Stimulated activated CD4-positive, alpha-beta T cell treated with anti-CD3 and anti-CD28 coated beads, Interleukin-15, amount 100 ng/mL, for 1 hour (primary cell): ENCODE measurements around the gene KIAA1217.

Source experiments
- DNase-seq, 2 donors: peaks; one replicate each; pipeline ENCODE4 v3.0.0-alpha.2; 2020; ENCODE audit warnings: low read depth in 1 of 2, low spot score in 1 of 2

KIAA1217 gene

DNA sequence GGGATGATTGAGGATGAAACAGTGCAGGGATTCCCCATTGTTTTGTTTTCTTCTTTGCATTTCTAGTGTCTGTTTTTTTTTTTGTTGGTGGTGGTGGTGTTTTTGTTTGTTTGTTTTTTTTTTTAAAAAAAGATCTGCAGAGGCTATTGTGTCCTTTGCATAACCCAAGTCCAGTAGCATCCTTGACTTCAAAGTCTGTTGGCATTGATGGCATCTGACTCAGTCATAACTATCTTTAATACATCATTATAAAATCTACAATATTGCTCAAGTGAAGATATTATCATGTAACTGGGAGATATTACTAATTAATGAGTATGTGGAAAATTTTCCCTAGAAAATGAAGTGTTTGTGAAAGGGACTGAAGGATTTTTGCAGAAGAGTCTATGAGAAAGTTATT, 70.2 kb downstream of the KIAA1217 start:
- DNase-seq: no peak

- DNase-seq: no peak
These were observed 78.7 kb downstream of the KIAA1217 start for GRCh38 chr10:24287559-24288195.

DNA sequence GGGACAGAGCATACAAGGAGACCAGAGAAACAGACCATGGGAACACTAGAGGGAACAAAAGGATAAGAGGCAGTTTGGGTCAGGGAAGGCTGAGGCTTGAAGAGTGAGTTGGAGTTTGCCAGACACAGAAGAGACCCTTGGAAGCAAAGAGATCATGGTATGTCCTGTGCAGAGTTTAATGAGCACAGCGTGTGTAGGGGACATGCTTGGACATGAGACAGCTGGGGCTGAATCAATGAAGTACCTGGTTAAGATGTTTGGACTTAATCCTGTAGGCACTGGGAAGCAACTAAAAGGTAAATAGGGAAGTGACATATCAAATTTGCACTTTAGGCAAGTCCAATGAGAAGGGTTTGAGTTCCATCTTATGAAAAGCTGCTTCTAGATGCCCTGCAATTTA, 79.6 kb downstream of the KIAA1217 start:
- DNase-seq: no peak

DNA sequence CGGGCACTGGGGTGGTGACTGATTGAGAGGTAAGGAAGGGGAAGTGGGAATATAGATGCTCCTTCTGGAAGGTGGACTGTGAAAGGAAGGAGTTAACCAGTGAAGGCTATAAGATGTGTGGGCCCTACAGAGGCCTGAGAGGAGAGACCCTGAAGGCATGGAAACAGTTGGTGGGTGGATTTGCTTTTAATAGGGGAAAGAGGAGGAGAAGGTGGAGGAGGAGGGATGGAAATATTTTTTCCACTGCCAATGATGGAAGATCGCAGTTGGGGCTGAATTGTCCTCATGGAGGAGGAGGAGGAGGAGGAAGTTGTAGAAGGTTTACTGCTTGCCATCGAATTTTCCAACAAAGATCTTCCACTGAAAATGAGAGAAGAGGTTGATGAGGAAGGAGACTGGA, 80.3 kb downstream of the KIAA1217 start:
- DNase-seq: no peak

DNA sequence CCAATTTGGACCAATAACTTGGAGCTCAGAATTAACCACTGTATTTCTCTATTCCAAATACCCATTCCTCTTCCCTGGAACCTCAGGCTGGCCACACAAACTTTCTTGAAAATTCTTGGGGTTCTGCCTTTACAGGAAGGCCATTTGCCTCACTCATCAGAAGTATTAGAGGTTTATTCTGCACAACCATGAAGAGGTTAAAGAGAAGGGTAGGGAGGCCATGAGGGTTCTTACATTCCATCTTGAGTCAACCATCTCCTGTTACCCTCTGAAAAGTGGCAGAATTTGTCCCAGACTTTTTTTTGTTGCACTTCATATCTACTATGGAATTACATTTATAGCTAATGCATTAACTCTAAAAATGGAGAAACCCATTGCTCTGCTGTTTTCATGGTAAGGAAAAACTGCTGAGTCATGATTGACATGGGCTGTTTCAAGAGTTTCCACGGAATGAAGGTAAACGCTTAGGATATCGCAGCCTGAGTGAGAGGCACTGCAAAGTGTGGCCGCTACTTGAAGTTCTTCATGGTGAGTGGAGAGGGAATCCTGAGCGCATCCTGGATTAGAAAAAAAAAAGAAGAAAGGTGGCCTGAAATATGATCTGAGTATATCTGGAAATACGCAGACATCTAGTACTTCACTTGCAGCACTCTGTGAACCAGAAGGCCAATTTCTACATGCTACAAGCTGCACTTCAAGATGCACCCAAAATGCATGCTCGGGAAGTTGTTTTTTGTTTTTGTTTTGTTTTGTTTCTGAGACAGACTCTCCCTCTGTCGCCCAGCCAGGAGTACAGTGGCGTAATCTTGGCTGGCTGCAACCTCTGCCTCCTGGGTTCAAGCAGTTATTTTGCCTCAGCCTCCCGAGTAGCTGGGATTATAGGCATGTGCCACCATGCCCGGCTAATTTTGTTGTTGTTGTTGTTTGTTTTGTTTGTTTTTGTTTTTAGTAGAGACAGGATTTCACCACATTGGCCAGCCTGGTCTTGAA, 83.7 kb downstream of the KIAA1217 start:
- DNase-seq: no peak

GRCh38 chr10:24299578-24300260, 90.8 kb downstream of the KIAA1217 start:
- no peak for DNase-seq

DNA sequence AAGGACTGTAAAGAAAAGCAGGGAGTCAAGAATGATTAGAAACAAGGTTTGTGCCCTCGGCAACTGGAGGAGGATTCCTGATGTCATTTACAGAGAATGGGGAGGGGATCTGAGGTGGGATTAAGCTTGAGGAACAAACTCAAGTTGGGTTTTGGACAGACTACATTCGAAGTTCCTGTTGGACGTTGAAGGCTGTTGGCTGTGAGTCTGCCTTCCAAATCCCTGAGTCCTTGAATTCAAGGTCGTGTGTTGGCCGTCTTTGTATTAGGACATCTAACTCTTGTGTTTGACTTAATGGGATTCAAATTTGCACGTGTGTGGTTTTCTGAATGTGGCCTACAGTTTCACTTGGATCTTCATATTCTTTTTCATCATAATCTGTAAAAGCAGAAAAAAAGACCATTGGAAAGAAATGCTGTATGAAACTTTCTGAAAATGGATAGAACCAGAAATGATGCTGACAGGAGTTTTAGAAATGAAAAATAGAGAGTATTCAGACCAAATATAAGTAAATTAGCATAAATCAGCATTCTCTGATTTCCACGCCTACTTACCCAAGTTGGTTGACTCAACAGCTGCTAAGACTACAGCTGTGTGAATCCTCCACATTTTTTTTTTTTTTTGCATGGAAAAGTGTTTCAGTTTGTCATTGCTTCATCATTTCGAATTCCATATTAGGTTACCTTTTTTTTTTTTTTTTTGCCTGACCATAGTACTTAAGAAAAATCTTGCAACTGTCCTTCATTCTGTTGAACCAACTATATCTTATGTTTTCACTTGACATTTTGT, 94.8 kb downstream of the KIAA1217 start:
- no peak for DNase-seq

- DNase-seq: no peak
These were observed 96.9 kb downstream of the KIAA1217 start for GRCh38 chr10:24305551-24306506.

GRCh38 chr10:24306507-24306875, 97.6 kb downstream of the KIAA1217 start:
- no peak for DNase-seq

DNA sequence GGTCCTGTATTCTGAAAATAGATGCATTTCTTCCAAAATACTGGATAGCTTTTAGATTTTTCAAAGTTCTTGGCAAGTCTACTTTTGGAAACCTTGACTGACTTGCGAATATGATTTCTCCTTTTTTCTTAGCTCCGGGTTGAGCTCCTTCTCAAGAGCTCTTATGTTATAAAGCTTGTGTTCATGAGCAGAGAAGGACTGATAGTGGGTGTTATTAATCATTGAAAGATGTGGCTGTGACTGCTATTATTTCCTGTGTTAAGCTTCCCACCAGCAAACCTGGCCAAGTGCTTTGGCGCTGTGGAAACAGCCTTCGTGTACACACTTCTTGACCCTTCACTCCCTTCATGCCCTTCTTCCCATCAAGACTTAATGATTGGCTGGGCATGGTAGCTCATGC, 98.2 kb downstream of the KIAA1217 start:
- DNase-seq: no peak

DNA sequence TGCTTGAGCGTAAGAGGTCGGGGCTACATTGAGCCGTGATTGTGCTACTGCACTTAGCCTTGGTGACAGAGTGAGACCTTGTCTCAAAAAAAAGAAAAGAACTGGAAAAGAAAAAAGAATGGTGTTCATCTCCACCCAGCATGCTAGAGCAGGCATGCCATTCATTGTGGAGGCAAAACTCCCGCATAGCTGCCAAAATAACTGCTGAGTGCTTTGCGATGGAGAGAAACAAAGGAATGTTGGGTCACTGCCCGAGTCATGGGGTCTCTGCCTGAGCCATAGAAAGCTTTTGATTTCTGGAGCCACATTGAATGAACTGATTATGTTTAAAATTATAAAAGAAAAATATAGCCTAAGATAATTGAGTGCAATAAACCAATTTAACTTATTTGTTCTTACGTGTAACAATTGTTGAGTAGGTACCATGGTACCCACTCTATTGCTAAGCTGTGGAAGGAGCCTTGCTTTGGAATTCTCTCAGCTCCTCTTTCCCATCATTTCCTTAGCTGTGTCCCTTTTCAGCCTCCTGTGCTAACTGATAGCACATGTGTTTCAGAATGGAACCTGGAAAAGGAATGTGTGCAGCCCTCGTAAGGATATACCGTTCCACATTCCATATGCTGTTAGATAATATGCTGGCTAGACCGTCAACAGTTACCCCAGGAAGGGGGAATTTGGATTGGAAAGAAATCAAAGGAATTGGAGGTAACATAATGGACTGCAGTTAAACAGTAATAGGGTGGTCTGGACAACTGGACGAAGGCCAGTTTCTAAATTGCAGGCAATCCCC, 99.0 kb downstream of the KIAA1217 start:
- DNase-seq: no peak

- no peak for DNase-seq
These were observed 101.2 kb downstream of the KIAA1217 start for GRCh38 chr10:24310104-24310503.

DNA sequence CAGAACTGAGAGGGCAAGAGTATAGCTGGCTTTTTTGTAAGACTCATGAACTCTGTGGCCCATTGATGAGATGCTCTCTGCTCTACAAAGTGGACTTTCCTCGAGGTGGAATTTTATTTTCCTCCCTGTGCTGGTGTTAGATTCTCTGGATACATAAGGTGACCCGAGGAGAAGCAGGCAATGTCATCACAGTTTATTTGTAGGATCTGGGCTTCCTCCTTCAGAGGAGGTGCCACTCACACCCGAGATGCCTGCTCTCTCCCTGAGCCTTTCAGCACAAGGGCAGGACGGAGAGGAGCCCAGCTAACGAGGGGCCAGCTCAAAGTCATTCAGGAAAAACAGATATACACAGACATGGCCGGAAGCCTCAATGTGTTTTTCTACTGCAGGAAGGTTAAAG, 103.0 kb downstream of the KIAA1217 start:
- DNase-seq: no peak

GRCh38 chr10:24313283-24313682, 104.3 kb downstream of the KIAA1217 start:
- no peak for DNase-seq

DNA sequence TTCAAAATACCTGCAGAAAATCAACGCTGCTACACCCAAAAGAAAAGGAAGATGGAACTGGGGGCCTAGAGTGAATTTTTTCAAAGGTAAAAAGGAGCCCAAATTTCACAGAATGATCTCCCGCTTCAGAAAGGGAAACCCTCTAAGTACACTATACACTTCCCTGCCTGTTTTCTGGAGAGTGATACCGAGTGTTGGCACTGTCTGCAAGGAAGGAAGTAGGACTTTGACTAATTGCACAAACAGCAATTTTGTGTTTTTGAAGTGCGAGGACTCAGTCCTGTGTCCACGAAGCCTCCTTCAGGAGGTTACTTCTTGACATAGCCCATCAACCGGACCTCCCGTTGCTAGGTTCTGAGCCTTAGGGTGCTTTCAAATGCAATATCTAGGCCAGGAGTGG, 106.3 kb downstream of the KIAA1217 start:
- DNase-seq: no peak

GRCh38 chr10:24318517-24318916, 109.6 kb downstream of the KIAA1217 start:
- no peak for DNase-seq

GRCh38 chr10:24320373-24320772, 111.4 kb downstream of the KIAA1217 start:
- no peak for DNase-seq

- DNase-seq: no peak
These were observed 115.7 kb downstream of the KIAA1217 start for GRCh38 chr10:24324651-24325050.

- no peak for DNase-seq
These were observed 122.5 kb downstream of the KIAA1217 start for GRCh38 chr10:24331457-24331856.
